ENCODE data around the gene CARNS1.

CARNS1 gene

DNA sequence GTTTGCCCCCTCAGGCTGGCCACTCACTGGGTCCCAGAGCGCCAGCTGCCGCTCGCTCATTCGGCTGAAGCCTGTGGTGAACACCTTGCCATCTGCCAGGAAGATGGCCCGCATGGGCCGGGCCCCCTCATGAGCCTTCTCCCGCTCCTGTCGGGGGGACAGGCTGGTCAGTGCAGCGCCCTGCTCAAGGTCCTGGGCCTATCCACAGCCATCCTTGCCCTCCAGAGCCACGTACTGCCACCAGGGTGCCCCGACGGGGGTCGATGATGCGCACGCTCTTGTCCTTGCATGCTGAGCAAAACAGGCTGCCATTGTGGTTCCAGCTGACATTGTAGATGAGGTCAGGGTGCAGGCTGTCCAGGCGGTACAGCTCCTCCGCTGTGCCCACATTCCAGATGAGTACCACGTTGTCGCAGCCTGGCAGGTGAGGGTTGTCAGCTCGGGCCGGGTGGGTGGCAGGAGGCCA, 25.7 kb downstream of the CARNS1 start:
- no peak for DNase-seq (ENCODE audit: low spot score)

DNA sequence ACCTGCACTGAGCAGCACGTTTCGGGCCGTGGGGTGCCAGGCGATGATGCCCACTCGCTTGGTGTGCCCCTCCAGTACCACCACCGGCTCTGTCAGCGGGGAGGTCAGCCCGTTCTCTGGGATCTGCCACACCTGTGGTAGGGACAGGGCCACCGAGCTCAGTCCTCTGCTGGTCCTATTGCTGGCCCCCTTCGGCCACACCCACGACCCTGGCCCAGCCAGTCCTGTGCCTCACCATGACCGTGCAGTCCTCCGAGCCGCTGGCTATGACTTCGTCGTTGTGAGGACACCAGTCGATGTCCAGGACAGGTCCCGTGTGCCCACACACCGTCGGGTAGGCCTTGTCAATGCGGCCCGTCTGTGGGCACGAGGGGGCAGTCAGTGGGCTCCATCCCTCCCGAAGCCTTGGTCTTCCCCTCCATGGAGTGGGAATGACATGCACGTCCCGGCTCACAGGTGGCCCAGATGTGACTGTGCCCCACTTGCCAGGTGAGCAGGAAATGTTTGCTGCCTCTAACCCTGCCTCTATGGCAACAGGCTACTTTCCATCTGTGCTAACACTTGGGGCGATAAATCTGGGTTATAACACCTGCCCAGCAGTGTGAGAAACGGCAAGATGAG, 26.4 kb downstream of the CARNS1 start:
- no peak for DNase-seq (ENCODE audit: low spot score)

DNA sequence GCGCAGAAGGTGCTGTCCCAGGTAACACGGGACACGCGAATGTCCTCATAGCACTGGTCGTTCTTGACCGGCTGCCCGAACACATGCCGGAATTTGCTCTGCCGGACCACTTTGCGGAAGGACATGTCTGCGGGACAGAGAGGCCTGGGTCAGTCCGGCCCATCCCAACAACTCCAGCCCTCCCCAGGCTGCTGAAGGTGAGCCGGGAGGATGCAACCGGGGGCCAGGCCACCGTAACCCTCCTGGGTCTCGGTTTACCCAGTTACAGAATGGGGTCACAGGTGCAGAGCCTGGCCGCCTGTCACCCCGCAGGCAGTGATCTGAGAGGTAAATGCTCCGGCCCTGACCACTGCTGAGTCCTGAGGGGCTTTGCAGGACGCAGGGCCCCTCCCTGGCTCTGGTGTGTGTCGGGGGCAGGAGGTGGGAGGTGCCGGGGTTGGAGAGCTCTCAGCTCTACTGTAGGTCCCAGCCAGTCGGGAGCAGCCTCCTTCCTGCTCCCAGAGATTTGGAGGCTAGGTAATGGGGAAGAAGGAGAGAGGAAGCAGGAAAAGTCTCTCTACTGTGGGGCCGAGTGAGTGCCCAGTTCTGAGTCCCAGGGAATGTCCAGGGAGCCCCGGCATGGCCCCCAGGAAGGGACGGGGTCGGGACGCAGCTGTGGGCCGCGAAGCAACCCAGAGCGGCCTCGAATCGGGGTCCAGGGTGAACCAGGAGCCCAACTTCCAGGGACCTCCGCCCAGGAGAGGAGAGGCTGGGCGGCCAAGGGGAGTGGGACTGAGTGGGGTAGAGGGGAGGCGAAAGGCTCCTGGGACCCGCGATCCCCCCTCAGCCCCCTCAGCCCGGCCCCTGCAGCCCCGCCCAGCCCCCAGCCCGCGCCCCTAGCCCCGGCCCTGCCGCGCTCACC, 27.3 kb downstream of the CARNS1 start:
- DNase-seq (ENCODE audit: low spot score): no peak

DNA sequence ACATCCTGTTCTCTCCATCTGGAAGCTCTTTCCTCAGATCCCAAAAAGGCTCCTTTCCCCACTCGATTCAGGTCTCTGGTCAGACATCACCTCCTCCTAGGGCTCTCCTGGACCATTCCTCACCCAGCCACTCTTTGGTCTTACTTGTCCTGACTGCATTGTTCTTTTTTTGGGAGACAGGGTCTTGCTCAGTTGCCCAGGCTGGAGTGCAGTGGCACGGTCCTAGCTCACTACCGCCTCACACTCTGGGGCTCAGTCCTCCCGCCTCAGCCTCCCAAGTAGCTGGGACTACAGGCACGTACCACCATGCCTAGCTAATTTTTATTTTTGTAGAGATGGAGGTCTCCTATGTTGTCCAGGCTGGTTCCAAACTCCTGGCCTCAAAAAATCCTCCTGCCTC, 30.0 kb downstream of the CARNS1 start:
- no peak for DNase-seq (ENCODE audit: low spot score)

DNA sequence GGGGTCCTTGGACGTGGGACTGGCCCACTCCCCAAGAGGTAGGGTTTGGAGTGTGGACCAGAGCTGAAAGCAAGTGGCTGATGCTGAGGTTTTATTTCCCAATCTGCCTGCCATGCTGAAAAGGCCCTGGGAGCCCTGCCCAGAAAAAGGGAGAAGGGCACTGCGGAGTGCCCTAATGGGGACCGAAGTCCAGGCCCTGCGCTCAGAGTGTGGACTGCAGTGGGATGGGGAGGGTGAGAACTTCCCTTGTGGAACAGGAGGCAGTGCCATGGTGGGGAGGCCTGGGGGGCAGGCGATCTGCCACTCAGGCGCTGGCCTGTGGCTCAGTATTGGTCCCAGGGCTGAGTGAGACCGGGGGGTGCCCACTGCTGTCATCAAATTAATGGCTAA, 32.7 kb downstream of the CARNS1 start:
- DNase-seq (ENCODE audit: low spot score): no peak

DNA sequence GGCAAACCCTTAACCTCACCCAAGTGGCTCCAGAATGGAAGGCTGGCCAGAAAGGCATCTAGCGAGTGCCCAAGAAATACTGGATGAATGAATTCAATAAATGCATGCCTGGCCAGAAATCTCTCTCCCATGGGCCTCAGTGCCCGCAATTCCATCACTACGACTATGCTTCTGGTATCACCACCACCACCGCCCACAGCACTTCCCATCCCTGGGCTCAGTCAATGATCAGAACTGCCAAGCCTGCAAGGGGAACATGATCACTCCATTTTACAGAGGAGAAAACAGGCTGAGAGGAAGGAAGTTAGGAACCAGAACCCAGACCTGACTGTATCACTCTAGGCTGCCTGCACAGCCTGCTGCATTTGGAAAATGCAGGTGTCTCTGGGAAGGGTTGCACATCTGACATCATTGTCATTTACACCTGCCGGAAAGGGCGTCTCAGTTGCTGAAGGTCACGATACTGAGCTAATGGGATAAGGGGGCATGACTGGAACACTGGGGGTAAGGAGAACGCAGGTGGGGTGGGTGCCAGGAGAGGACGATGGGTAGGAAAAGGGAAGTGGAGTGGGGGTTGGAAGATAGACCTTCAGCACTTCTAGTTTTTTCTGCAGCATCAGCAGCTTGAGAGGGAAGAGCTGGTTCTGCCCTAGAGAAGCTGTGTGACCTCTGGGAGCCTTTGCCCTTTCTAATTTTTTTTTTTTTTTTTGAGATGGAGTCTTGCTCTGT, 33.8 kb downstream of the CARNS1 start:
- DNase-seq (ENCODE audit: low spot score): no peak

DNA sequence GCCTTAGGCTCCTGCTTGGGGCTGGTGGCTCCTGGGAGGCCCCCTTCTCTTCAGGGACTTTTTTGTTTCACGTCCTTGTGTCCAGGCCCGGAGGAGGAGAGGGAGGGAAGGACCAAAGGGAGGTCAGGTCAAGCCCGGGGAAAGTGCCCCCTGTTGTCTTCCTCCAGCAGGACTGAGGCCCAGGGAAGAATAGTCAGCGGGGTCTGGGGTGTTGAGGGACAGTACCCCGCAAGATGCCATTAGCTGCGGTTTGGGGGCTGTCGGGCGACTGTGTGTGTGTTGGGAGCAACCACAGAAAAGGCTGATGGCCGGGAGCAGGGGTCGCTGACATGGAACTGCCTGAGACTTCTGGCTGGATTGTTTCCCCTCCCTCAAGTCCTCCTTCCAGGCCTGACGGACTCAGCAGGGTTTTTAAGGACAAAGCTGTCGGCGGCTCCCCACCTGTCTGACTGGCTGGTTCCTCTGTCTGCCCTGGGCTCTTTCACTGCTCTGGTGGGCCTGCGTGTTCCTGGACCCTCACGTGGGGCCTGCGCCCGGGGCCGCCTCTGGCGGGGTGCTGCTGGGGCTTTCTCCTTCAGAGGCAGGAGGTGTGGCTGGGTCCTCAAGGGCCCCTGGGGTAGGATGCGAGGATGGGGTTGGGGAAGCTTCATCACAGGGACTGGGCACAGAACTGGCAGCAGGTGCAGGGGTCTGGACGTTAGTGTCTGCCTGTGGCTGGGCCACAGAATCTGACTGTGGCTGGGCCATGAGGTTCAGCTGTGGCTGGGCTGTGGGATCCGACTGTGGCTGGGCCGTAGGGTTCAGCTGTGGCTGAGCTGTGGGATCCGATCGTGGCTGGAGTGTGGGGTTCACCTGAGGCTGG, 35.5 kb downstream of the CARNS1 start:
- no peak for DNase-seq (ENCODE audit: low spot score)

DNA sequence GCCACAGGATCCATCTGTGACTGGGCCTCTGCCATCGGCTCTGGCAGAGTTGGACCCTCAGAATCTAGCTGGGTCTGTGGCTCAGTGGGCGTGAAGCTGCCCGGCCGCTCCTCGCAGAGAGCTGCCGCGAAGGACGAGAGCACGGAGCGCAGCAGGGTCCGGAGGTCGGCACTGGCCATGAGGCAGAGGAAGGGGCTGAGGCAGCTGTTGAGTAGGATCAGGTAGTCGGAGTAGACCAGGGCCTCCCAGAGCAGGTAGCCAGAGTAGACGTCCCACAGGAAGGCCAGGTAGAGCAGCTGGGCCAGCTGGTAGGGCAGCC, 36.1 kb downstream of the CARNS1 start:
- DNase-seq (ENCODE audit: low spot score): no peak

DNA sequence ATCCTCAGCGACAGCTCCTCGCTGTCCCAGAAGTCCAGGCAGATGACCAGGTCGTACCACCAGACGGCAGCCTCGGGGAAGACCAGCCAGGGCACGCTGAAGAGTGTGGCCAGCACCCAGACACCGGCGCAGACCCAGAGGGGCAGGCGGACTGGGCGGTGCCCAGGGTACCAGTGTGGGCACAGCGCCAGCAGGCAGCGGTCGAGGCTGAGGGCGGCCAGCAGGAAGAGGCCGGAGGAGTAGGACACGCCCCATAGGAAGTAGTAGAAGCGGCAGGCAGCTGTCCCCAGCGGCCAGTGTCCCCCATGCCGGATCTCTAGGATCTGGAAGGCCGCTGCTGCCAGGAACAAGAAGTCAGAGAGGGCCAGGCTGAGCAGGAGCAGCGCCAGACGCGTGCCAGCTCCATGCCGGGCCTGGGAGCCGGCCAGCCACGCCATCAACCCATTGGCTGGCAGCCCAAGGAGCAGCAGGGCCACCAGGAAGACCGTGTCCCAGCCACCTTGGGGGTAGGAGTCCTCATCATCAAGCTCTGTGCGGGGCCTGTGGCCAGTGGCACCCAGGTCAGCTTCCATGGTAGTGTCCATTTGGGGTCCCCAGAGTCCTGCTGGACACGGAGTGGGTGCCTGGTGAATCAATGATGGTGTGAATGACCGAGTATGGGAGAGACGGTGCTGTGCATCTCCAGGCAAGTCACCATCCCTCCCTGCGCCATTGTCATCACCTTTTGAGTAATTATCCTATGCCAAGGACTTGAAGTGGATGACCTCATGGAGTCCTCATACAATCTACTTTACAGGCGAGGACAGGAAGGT, 36.9 kb downstream of the CARNS1 start, which contains the start of gene GPR152:
Gene GPR152 (minus strand): TSS at position 589 of the 812 bp plus-strand sequence. CDS start 5 bp downstream, at position 584.
- DNase-seq (ENCODE audit: low spot score): no peak

DNA sequence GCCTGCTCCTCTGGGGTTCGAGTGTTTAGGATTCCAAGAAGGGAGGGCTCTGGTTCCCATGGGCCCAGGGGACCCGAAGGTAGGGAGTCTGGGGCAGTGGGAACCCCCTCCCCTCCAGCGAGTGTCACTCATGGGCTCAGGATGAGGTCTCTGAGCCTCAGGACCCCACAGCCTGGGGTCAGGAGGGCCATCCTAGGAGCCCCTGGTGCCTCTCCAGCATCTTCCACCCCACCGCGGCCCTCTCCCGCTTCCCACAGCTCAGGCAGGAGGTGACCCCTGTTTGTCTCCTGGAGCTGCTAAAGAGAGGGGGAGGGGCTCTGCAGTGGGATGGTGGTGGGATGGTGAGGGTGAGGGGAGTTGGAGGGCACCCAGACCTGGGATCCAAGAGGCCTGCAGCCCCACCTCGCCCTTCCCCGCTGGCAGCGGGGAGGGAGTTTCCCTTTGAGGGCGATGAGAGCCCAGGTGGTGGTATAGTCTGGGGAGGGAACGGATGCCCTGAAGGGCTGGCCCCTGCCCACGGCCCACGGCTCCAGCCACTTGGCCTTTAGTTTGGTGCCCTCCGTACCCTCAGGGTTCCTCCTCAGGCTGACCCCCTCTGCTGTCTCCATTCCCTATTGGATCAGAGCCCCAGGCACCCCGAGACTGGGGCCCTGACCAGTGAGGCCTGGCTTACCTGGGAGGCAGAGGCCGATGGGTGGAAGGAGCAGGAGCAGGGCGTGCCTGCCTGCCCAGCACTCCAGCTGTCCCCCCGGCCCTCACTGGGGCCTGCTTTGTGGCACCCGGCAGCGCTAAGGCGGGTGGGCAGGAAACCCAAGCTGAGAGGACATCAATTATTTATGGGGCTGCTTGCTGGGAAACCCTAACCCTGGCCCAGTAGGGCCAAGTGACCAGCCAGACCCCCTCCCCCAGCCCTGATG, 38.6 kb downstream of the CARNS1 start:
- no peak for DNase-seq (ENCODE audit: low spot score)

DNA sequence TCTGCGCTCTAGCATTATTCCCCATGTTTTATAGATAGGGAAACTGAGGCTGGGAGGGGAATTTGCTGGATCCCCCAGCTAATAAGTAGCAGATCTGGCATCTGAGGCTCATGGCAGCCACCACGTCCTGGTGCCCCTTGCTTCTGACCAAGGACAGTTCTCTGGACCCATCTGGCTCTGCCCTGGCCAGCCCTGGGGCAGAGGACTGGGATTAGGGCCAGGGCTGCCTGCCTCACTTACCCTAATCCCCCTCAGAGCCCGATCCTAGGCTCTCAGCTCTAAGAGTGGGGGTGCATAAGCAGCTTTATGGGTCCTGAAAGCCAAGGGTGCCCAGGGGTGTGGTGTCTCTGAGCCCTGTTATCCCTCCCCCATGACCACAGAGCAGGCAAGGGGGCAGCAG, 39.6 kb downstream of the CARNS1 start, which contains the start of gene CABP4:
Gene CABP4 (plus strand): TSS at position 301 of the 400 bp plus-strand sequence. CDS start 70 bp downstream, at position 371.
- no peak for DNase-seq (ENCODE audit: low spot score)

DNA sequence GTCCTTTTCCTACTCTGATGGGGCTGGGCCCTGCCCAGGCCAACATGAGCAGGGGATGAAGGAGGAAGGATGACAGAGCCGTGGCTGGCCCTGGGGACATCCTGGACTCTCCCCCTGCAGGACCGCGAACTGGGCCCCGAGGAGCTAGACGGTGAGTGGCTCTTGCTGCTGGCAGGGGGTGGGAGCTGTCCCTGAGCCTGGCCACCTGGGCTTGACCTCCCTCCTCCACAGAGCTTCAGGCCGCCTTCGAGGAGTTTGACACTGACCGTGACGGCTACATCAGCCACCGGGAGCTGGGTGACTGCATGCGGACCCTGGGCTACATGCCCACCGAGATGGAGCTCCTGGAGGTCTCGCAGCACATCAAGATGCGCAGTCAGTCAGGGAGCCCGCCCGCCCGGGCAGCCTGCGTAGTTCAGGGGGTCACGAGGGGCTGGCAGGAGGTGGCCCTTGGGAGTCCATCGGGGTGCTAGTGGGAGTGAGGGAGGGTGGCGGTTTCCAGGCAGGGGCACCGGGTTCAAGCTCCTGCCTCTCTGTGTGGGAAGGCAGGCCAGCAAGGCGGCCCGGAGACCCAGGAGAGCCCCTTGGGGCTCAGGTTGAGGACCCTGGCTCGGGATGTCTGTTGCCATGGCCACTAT, 40.7 kb downstream of the CARNS1 start:
- DNase-seq (ENCODE audit: low spot score): no peak

DNA sequence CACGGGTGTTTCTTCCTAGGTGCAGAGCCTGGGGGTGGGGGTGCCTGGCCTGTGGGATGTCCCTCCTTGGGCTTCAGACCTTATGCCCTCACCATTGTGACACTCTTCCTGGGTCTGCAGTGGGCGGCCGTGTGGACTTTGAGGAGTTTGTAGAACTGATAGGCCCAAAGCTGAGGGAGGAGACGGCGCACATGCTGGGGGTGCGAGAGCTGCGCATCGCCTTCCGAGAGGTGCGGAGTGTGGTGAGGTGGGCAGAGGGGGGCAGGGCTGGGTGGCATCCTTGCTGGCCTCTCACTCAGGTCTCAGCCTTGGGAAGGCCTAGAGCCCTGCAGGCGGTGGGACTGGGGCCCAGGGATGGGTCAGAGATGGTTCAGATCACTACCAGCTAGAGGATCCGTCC, 42.0 kb downstream of the CARNS1 start:
- DNase-seq (ENCODE audit: low spot score): no peak

DNA sequence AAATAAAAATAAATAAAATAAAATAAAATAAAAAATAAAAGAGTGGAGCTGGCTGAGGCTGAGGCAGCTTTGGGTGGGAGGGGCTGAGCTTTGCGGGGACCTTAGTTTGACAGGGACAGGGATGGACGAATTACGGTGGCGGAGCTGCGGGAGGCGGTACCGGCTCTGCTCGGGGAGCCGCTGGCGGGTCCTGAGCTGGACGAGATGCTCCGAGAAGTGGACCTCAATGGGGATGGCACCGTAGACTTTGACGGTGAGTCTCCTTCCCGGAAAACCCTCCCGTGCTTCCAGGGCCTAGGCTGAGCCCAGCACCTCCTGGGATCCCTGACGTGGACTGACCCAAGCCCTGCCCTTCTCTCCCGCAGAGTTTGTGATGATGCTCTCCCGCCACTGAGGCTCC, 42.8 kb downstream of the CARNS1 start:
- no peak for DNase-seq (ENCODE audit: low spot score)

DNA sequence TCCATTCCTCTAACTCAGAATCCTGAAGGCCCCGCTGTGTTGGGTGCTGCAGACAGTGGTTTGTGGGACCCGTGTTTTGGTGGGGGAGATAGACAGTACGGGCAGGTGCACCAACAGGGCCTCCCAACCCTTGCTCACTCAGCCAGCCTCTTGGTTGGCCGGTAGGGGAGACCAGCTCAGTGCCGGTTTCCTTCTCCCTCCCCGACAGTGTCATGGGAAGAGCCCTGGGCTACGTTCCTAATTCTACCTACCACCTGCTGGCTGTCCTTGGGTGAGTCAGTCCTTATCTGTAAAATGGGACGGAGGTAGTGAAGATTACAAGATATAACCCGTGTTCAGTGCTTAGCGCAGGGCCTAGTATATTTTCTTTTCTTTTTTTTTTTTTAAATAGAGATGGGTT, 47.7 kb downstream of the CARNS1 start:
- DNase-seq (ENCODE audit: low spot score): no peak

DNA sequence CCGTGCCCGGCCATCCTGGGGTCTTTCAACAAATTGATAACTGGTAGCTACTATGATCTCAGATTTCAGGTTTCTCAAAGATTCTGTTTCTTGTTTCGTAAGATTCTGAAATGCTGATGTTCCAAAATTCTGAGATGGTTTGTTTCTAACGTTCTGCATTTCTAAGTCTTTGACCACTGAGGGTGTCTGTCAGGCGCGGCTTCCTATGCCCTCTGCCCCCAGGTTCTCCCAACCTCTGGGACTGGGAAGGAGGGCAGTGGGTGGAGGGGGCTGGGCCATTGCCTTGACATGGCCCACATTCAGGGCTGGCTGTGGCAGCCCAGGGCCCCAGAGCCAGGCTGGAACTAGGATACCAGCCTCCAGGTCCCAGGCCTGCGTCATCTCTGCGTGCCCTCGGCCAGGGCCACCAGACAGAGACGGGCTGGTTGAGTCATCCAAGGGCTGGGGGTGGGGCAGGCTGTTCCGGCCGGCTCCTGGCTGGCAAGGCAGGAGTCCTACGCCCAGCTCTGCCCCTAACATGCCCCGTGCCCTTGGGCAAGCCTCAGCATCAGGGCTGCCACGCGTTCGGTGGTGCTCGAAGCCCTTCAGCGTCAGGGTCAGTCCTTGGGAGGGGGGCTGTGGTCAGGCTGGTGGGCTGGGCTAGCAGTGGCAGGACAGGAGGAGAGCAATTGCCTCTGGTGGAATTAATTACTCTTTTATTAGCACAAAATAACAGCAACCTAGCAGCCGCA, 48.4 kb downstream of the CARNS1 start:
- DNase-seq (ENCODE audit: low spot score): peak; percentile 57

DNA sequence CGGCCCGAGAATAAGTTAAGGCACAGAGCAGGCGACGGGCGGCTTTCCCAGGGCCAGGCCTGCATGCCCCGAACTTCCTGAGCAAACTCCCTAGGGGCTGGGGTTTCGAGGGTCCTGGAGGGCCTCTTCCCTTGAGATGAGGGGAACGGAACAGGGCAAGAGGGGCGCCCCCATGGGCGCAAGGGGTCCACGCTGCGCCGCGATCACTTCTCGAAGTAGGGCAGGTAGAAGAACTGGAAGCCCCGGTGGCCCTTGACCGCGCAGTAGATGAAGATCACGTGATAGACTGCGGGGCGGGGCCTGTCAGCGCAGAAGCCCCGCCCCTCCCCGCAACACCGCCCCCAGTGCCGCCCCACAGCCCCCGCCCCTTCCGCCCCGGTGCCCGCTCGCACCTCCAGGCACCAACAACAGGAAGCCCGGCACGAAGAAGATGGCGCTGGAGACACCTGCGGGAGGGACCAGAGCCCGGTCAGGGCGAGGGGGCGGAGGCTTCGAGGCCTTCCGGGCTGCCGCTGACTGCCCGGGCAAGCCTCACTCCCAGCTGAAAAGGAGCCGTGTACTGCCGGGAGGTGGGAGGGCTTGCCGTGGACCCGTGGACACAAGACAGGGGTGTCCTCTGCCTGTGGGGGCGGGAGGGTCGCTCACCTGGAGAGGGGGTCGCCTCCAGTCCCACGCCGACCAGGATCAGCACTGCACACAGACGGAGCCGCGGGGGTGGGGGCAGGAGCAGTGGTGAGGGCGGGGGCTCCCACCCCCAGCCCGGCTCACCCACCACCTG, 49.1 kb downstream of the CARNS1 start:
- DNase-seq (ENCODE audit: low spot score): peak; percentile 89

DNA sequence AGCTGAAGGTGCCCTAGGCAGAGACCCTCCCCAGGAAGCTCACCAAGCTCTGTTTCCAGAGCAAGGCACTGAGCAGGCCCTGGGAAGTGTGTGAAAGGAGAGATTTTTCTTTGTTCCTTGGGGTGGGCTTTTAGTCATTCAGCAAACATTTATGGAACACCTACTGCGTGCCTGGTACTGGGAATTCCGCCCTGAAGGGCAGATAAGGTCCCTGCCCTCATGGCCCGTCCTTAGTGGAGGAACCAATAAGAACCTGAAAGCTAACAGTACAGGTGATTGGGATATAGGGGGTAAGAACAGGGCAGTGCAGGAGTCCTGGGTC, 49.7 kb downstream of the CARNS1 start:
- DNase-seq (ENCODE audit: low spot score): no peak

All from hematopoietic multipotent progenitor cell treated with erythropoietin and hydrocortisone succinate and interleukin-3 and kit ligand, for 15 days (in vitro differentiated cells).